ENCODE data around the gene PAX1.

The PAX1 gene

GRCh38 chr20:21670126-21670525, 35.3 kb upstream of the PAX1 start:
- no peak for DNase-seq
- TF ChIP-seq CTCF (IDR thresholded peaks at IDR 0.05; ENCODE audit: low read depth, low read length) = no peak
- Histone ChIP-seq H3K36me3 (no peaks in the 10 kb centered on the region), H3K27me3 (ENCODE audit: insufficient read depth, low read depth, severe bottlenecking) (peaks cover 68% of the 10 kb centered on the region), H3K27ac (no peak overlapping the region), H3K4me3 (ENCODE audit: low read depth, low read length) (no peak overlapping the region), H3K9me3 (ENCODE audit: severe bottlenecking) (no peaks in the 10 kb centered on the region)

- H3K4me3 ChIP-seq (ENCODE audit: low read depth, low read length) = no peak overlapping the region
- DNase-seq = no peak
- no peaks in the 10 kb centered on the region for H3K36me3 ChIP-seq
- H3K27me3 ChIP-seq (ENCODE audit: insufficient read depth, low read depth, severe bottlenecking) = peaks cover 61% of the 10 kb centered on the region
- H3K9me3 ChIP-seq (ENCODE audit: severe bottlenecking) = no peaks in the 10 kb centered on the region
- H3K27ac ChIP-seq = no peak overlapping the region
- TF ChIP-seq CTCF (IDR thresholded peaks at IDR 0.05; ENCODE audit: low read depth, low read length) = no peak
Observed at GRCh38 chr20:21670981-21671380, 34.5 kb upstream of the PAX1 start.

GRCh38 chr20:21677261-21677660, 28.2 kb upstream of the PAX1 start:
- no peaks in the 10 kb centered on the region for H3K36me3 ChIP-seq
- H3K9me3 ChIP-seq (ENCODE audit: severe bottlenecking) = no peaks in the 10 kb centered on the region
- peaks cover 38% of the 10 kb centered on the region for H3K27me3 ChIP-seq (ENCODE audit: insufficient read depth, low read depth, severe bottlenecking)
- TF ChIP-seq CTCF (IDR thresholded peaks at IDR 0.05; ENCODE audit: low read depth, low read length) = no peak
- H3K4me3 ChIP-seq (ENCODE audit: low read depth, low read length) = no peak overlapping the region
- DNase-seq = no peak
- no peak overlapping the region for H3K27ac ChIP-seq

- peaks cover 37% of the 10 kb centered on the region for H3K27me3 ChIP-seq (ENCODE audit: insufficient read depth, low read depth, severe bottlenecking)
- DNase-seq = no peak
- H3K4me3 ChIP-seq (ENCODE audit: low read depth, low read length) = no peak overlapping the region
- no peaks in the 10 kb centered on the region for H3K9me3 ChIP-seq (ENCODE audit: severe bottlenecking)
- H3K36me3 ChIP-seq = no peaks in the 10 kb centered on the region
- H3K27ac ChIP-seq = no peak overlapping the region
- no peak for TF ChIP-seq CTCF (IDR thresholded peaks at IDR 0.05; ENCODE audit: low read depth, low read length)
Observed at GRCh38 chr20:21677781-21678180, 27.7 kb upstream of the PAX1 start.

GRCh38 chr20:21681234-21681921, 24.1 kb upstream of the PAX1 start:
- no peaks in the 10 kb centered on the region for H3K9me3 ChIP-seq (ENCODE audit: severe bottlenecking)
- H3K27ac ChIP-seq = no peak overlapping the region
- no peaks in the 10 kb centered on the region for H3K36me3 ChIP-seq
- peaks cover 53% of the 10 kb centered on the region for H3K27me3 ChIP-seq (ENCODE audit: insufficient read depth, low read depth, severe bottlenecking)
- H3K4me3 ChIP-seq (ENCODE audit: low read depth, low read length) = no peak overlapping the region
- no peak for DNase-seq
- TF ChIP-seq CTCF (IDR thresholded peaks at IDR 0.05; ENCODE audit: low read depth, low read length) = no peak

GRCh38 chr20:21681922-21682318, 23.5 kb upstream of the PAX1 start:
- DNase-seq = no peak
- no peak overlapping the region for H3K4me3 ChIP-seq (ENCODE audit: low read depth, low read length)
- peaks cover 52% of the 10 kb centered on the region for H3K27me3 ChIP-seq (ENCODE audit: insufficient read depth, low read depth, severe bottlenecking)
- H3K36me3 ChIP-seq = no peaks in the 10 kb centered on the region
- no peaks in the 10 kb centered on the region for H3K9me3 ChIP-seq (ENCODE audit: severe bottlenecking)
- H3K27ac ChIP-seq = no peak overlapping the region
- no peak for TF ChIP-seq CTCF (IDR thresholded peaks at IDR 0.05; ENCODE audit: low read depth, low read length)

All from WERI-Rb-1 (cell line).